Measurements from ENCODE around the gene PPP2R3A. TPM values are rescaled to one million over a fixed set of nuclear protein-coding genes. Genes with fewer than 3 reads are reported as not detected.

PPP2R3A gene
- total and polyA plus RNA-seq, 9 of the 15 experiments (the other 6 are each of a cell fraction or from before 2014, with no cell fraction given): 0.10 to 0.50 (median 0.24) TPM

GRCh38 chr3:136193278-136194054 lies 227.9 kb downstream of the PPP2R3A start (continued):
- no peak for TF ChIP-seq ARID4B (CRISPR knock-in tag; IDR thresholded peaks at IDR 0.05)
- no peak for TF ChIP-seq SNIP1 (IDR thresholded peaks at IDR 0.05; ENCODE audit: low read depth)
- TF ChIP-seq MITF (IDR thresholded peaks at IDR 0.05): no peak

Measured in K562 (cell line).